ENCODE results near the gene AGFG1. TPM values are rescaled to one million over a fixed set of nuclear protein-coding genes. Genes with fewer than 3 reads are reported as not detected.
"Not testable (repeated sequence)": the region's sequence is repeated elsewhere in the genome, so short reads cannot be mapped to it uniquely, and the experiment has no call there.

The AGFG1 gene
- total and polyA plus RNA-seq, 11 donors: 12.0 to 92.1 (median 60.0) TPM

- Histone ChIP-seq H3K4me3 (no peak overlapping the region), H3K27ac (no peak overlapping the region), H3K36me3 (no peaks in the 10 kb centered on the region), H3K9me3 (peaks cover 0 to 12% (median 0%) of the 10 kb centered on the region in 12 donors), H3K4me1 (no peaks in the 10 kb centered on the region), H3K27me3 (peaks cover 0 to 8% (median 0%) of the 10 kb centered on the region in 9 donors)
- DNase-seq: no peak
- 87 to 94% (median 89%) methylated on average over 1 of the region's 1 CpG for WGBS, 4 donors
- no peak for ATAC-seq
- no peak for TF ChIP-seq CTCF (IDR thresholded peaks at IDR 0.05)
- no peak for TF ChIP-seq POLR2A (IDR thresholded peaks at IDR 0.05)
- intact Hi-C loops (cut with DNase I): no loop called here
Observed at GRCh38 chr2:227592694-227593387, 120.9 kb downstream of the AGFG1 start.

GRCh38 chr2:227595797-227596196 lies 123.8 kb downstream of the AGFG1 start:
- Histone ChIP-seq H3K4me1 (no peaks in the 10 kb centered on the region), H3K9me3 (no peaks in the 10 kb centered on the region), H3K27ac (no peak overlapping the region), H3K27me3 (peaks cover 0 to 12% (median 0%) of the 10 kb centered on the region in 9 donors), H3K36me3 (no peaks in the 10 kb centered on the region), H3K4me3 (no peak overlapping the region)
- ATAC-seq (no peak), DNase-seq (no peak)
- whole genome bisulfite sequencing, 4 donors: 39 to 62% (median 56%) methylated on average over 3 to 4 of the region's 4 CpGs
- TF ChIP-seq POLR2A (IDR thresholded peaks at IDR 0.05) (no peak), CTCF (IDR thresholded peaks at IDR 0.05) (no peak)
- intact Hi-C loops (cut with DNase I): no loop called here

- no peaks in the 10 kb centered on the region for H3K36me3 ChIP-seq
- no peak overlapping the region for H3K4me3 ChIP-seq
- H3K4me1 ChIP-seq: no peaks in the 10 kb centered on the region
- no peaks in the 10 kb centered on the region for H3K9me3 ChIP-seq
- no peak overlapping the region for H3K27ac ChIP-seq
- no peak for TF ChIP-seq POLR2A (IDR thresholded peaks at IDR 0.05)
- no peak for TF ChIP-seq CTCF (IDR thresholded peaks at IDR 0.05)
- DNase-seq: no peak
- ATAC-seq: no peak
- intact Hi-C loops (cut with DNase I): no loop called here
- H3K27me3 ChIP-seq: peaks cover 0 to 12% (median 0%) of the 10 kb centered on the region in 9 donors
Observed at GRCh38 chr2:227597036-227597435, 125.1 kb downstream of the AGFG1 start.

GRCh38 chr2:227597998-227598397 lies 126.0 kb downstream of the AGFG1 start:
- 55 to 70% (median 60%) methylated on average over 4 of the region's 4 CpGs for WGBS, 4 donors
- no peaks in the 10 kb centered on the region for H3K9me3 ChIP-seq
- no peak overlapping the region for H3K27ac ChIP-seq
- H3K36me3 ChIP-seq: no peaks in the 10 kb centered on the region
- TF ChIP-seq POLR2A (IDR thresholded peaks at IDR 0.05) (no peak), CTCF (IDR thresholded peaks at IDR 0.05) (no peak)
- H3K4me1 ChIP-seq: no peaks in the 10 kb centered on the region
- intact Hi-C loops (cut with DNase I): no loop called here
- ATAC-seq (no peak), DNase-seq (no peak)
- peaks cover 0 to 12% (median 0%) of the 10 kb centered on the region in 9 donors for H3K27me3 ChIP-seq
- no peak overlapping the region for H3K4me3 ChIP-seq

- DNase-seq; H3K27ac ChIP-seq; ATAC-seq; intact Hi-C loops (cut with DNase I); H3K36me3 ChIP-seq; H3K4me1 ChIP-seq; H3K9me3 ChIP-seq; H3K4me3 ChIP-seq: not testable (repeated sequence)
- H3K27me3 ChIP-seq: peaks cover 0 to 12% (median 0%) of the 10 kb centered on the region in 9 donors
- 79 to 86% (median 82%) methylated on average over 16 of the region's 16 CpGs for WGBS, 4 donors
Observed at GRCh38 chr2:227598835-227599503, 127.0 kb downstream of the AGFG1 start, which contains the start of gene SCYGR2. SCYGR2 (plus strand) TSS chr2:227598893; CDS start chr2:227598893, 0 bp downstream.

Data from heart left ventricle (tissue), 16 donors.